ENCODE measurements around the gene PRRT1B.

DNA sequence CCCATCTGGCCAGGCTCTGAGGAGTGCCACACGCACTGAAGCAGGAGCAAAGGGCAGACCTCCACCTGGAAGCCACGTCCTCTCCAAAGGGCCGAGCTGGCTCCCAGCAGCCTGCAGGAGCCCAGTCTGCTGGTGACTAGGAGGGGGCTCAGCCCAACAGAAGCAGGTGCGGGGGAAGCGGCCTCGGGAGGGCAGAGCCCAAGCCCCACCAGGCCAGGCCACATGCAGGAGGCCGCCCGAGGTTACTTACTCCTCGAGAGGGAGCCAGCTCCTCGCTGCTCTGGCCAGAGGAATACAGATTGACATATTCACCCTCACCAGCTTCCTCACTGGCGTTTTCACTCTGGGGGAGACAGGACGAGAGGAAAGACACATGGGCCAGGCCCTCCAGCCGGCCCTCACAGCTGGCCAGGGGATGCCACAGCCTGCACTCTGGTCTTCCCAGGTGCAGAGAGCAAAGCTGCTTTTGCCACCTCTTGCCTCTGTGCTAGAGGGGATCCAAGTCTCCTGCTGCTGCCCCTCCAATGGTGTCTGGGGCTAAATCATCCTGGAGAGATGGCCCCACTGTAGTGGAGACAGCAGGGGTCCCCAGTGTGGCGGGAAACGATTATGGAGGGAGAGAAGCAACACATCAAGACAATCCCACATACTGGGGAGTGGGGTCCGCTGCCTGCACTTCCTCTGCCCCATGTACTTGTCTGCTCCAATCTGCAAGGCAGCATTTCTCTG is 58.6 kb downstream of the PRRT1B start:
- TF ChIP-seq POLR2AphosphoS5 (IDR thresholded peaks at IDR 0.05) (no peak), CTCF (IDR thresholded peaks at IDR 0.05) (no peak)

Data from transverse colon (tissue), 4 donors.